ENCODE data around the gene OPCML. TPM values are rescaled to one million over a fixed set of nuclear protein-coding genes. Genes with fewer than 3 reads are reported as not detected.

Gene OPCML
- total and polyA plus RNA-seq, 2 donors (not counting 1 experiment from before 2014, with no cell fraction given), result not detected

DNA sequence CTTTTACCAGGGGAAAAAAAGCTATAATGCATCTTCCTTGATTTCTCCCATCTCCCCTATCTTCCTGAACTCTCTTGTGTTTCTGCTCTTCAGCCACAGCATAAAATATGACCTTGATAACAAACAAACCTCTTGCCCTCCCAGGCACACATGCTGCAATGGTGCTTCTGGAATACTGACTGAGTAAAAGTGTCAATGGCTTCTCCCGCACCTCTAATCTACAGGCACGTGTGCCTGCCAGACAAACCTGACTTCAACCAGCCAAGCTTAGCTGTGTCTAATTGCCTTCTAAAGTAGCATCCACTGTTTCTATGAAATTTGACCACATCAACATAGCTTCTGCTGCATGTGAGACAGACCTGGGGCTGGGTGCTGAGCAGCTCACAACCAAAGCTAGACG lies 12.7 kb downstream of the OPCML start:
- TF ChIP-seq, protein P1, sequence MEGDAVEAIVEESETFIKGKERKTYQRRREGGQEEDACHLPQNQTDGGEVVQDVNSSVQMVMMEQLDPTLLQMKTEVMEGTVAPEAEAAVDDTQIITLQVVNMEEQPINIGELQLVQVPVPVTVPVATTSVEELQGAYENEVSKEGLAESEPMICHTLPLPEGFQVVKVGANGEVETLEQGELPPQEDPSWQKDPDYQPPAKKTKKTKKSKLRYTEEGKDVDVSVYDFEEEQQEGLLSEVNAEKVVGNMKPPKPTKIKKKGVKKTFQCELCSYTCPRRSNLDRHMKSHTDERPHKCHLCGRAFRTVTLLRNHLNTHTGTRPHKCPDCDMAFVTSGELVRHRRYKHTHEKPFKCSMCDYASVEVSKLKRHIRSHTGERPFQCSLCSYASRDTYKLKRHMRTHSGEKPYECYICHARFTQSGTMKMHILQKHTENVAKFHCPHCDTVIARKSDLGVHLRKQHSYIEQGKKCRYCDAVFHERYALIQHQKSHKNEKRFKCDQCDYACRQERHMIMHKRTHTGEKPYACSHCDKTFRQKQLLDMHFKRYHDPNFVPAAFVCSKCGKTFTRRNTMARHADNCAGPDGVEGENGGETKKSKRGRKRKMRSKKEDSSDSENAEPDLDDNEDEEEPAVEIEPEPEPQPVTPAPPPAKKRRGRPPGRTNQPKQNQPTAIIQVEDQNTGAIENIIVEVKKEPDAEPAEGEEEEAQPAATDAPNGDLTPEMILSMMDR (IDR thresholded peaks at IDR 0.05), result no peak
- TF ChIP-seq EZH2 (IDR thresholded peaks at IDR 0.05; ENCODE audit: borderline replicate concordance, insufficient read depth, low read depth, low read length, poor library complexity, severe bottlenecking), result no peak
- POLR2A ChIA-PET, result no interaction called here

DNA sequence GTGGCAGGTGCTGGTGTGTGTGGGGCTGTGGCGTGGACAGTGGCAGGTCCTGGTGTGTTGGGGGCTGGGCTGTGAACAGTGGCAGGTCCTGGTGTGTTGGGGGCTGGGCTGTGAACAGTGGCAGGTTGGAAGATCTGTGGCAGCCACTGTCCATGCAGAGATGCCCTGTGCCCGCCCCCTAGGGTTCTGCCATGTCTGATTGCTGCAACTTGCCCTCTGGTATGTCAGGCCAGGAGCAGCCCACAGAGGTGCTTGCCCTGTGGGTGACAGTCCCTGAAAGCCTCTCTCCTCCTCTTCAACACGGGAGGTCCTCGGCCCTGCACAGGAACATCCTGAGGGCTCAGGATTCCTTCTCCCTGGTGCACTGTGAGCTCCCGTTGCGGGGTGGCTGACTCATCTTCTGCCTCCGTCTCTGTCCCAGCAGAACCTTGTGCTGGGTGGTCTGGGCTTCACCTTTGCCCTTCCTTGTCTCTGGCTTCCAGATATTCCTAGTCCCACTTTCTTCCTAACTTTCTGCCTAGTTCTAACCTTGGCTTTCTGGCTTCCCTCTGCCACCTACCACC lies 13.5 kb downstream of the OPCML start:
- DNase-seq (no peak), ATAC-seq (ENCODE audit: low read depth) (no peak)
- CTCF ChIA-PET, result no interaction called here
- Histone ChIP-seq H3K27me3 (replicated peaks in 1 of 4; ENCODE audit: control extremely low read depth in 1 of 4, control insufficient read depth in 3 of 4, insufficient read depth in 4 of 4, low read length in 3 of 4) (no peaks in the 10 kb centered on the region), H3K79me2 (ENCODE audit: control insufficient read depth, insufficient read depth, low read length) (no peaks in the 10 kb centered on the region), H3K4me1 (ENCODE audit: control insufficient read depth in 2 of 2, insufficient read depth in 2 of 2, low read length in 2 of 2) (no peaks in the 10 kb centered on the region), H3K9ac (ENCODE audit: low read length) (no peak overlapping the region), H4K20me1 (ENCODE audit: control insufficient read depth, insufficient read depth, low read length, poor library complexity, severe bottlenecking) (no peaks in the 10 kb centered on the region), H3K36me3 (replicated peaks in 1 of 2; ENCODE audit: control extremely low read depth in 1 of 2, control insufficient read depth in 1 of 2, extremely low read depth in 1 of 2, insufficient read depth in 2 of 2, low read length in 1 of 2) (no peaks in the 10 kb centered on the region), H3K4me2 (replicated peaks; ENCODE audit: low read depth, low read length, poor library complexity, severe bottlenecking) (no peak overlapping the region), H3K9me3 (ENCODE audit: control extremely low read depth in 1 of 3, control insufficient read depth in 2 of 3, insufficient read depth in 1 of 3, low read length in 2 of 3) (peaks cover 0 to 14% (median 0%) of the 10 kb centered on the region in 3 donors), H3K27ac (ENCODE audit: low read length in 2 of 2) (no peak overlapping the region), H3K4me3 (ENCODE audit: control extremely low read depth in 1 of 5, extremely low read depth in 1 of 5, insufficient read depth in 1 of 5, low read depth in 2 of 5, low read length in 4 of 5) (no peak overlapping the region), H2AFZ (ENCODE audit: insufficient read depth, low read depth, low read length, poor library complexity, severe bottlenecking) (no peak overlapping the region)
- Mint-ChIP-seq H3K9me3 (ENCODE audit: insufficient read depth) (no peaks in the 10 kb centered on the region), H3K4me3 (no peak overlapping the region), H3K4me1 (no peaks in the 10 kb centered on the region), H3K27ac (no peak overlapping the region), H3K27me3 (no peaks in the 10 kb centered on the region)
- TF ChIP-seq, protein P1 (IDR thresholded peaks at IDR 0.05), result no peak
- TF ChIP-seq EZH2 (IDR thresholded peaks at IDR 0.05; ENCODE audit: borderline replicate concordance, insufficient read depth, low read depth, low read length, poor library complexity, severe bottlenecking), result no peak
- POLR2A ChIA-PET, result no interaction called here
- WGBS (ENCODE audit: insufficient coverage), result 85% methylated on average over 7 of the region's 7 CpGs
- intact Hi-C loops (cut with micrococcal nuclease), result no loop called here

More for the DNA sequence above, 12.7 kb downstream of the OPCML start:
- H3K4me3 ChIP-seq (ENCODE audit: control extremely low read depth in 1 of 5, extremely low read depth in 1 of 5, insufficient read depth in 1 of 5, low read depth in 2 of 5, low read length in 4 of 5), result no peak overlapping the region
- intact Hi-C loops (cut with micrococcal nuclease), result no loop called here
- H3K4me1 Mint-ChIP-seq, result no peaks in the 10 kb centered on the region
- no peaks in the 10 kb centered on the region for H3K79me2 ChIP-seq (ENCODE audit: control insufficient read depth, insufficient read depth, low read length)
- no peaks in the 10 kb centered on the region for H3K9me3 Mint-ChIP-seq (ENCODE audit: insufficient read depth)
- no peaks in the 10 kb centered on the region for H4K20me1 ChIP-seq (ENCODE audit: control insufficient read depth, insufficient read depth, low read length, poor library complexity, severe bottlenecking)
- H2AFZ ChIP-seq (ENCODE audit: insufficient read depth, low read depth, low read length, poor library complexity, severe bottlenecking), result no peak overlapping the region
- no peaks in the 10 kb centered on the region for H3K36me3 ChIP-seq (replicated peaks in 1 of 2; ENCODE audit: control extremely low read depth in 1 of 2, control insufficient read depth in 1 of 2, extremely low read depth in 1 of 2, insufficient read depth in 2 of 2, low read length in 1 of 2)
- CTCF ChIA-PET, result no interaction called here
- H3K27me3 ChIP-seq (replicated peaks in 1 of 4; ENCODE audit: control extremely low read depth in 1 of 4, control insufficient read depth in 3 of 4, insufficient read depth in 4 of 4, low read length in 3 of 4), result no peaks in the 10 kb centered on the region
- ATAC-seq (ENCODE audit: low read depth) (no peak), DNase-seq (no peak)
- H3K27me3 Mint-ChIP-seq, result no peaks in the 10 kb centered on the region
- no peak overlapping the region for H3K4me3 Mint-ChIP-seq
- peaks cover 0 to 14% (median 0%) of the 10 kb centered on the region in 3 donors for H3K9me3 ChIP-seq (ENCODE audit: control extremely low read depth in 1 of 3, control insufficient read depth in 2 of 3, insufficient read depth in 1 of 3, low read length in 2 of 3)
- no peaks in the 10 kb centered on the region for H3K4me1 ChIP-seq (ENCODE audit: control insufficient read depth in 2 of 2, insufficient read depth in 2 of 2, low read length in 2 of 2)
- no peak overlapping the region for H3K4me2 ChIP-seq (replicated peaks; ENCODE audit: low read depth, low read length, poor library complexity, severe bottlenecking)
- no peak overlapping the region for H3K9ac ChIP-seq (ENCODE audit: low read length)
- no peak overlapping the region for H3K27ac Mint-ChIP-seq
- WGBS (ENCODE audit: insufficient coverage), result 100% methylated on average over 2 of the region's 3 CpGs
- no peak overlapping the region for H3K27ac ChIP-seq (ENCODE audit: low read length in 2 of 2)
